ENCODE measurements around the gene ZNF443.
"Not testable (repeated sequence)": the region's sequence is repeated elsewhere in the genome, so short reads cannot be mapped to it uniquely, and the experiment has no call there.

The ZNF443 gene

GRCh38 chr19:12411893-12412292, 28.9 kb downstream of the ZNF443 start:
- DNase-seq, result no peak

GRCh38 chr19:12400633-12401502, 40.0 kb downstream of the ZNF443 start, which contains the start of gene ZNF799:
Gene ZNF799, minus strand, starts transcription at chr19:12401271. Its CDS starts 201 bp downstream, at chr19:12401070.
- peak; percentile 98 for DNase-seq

DNA sequence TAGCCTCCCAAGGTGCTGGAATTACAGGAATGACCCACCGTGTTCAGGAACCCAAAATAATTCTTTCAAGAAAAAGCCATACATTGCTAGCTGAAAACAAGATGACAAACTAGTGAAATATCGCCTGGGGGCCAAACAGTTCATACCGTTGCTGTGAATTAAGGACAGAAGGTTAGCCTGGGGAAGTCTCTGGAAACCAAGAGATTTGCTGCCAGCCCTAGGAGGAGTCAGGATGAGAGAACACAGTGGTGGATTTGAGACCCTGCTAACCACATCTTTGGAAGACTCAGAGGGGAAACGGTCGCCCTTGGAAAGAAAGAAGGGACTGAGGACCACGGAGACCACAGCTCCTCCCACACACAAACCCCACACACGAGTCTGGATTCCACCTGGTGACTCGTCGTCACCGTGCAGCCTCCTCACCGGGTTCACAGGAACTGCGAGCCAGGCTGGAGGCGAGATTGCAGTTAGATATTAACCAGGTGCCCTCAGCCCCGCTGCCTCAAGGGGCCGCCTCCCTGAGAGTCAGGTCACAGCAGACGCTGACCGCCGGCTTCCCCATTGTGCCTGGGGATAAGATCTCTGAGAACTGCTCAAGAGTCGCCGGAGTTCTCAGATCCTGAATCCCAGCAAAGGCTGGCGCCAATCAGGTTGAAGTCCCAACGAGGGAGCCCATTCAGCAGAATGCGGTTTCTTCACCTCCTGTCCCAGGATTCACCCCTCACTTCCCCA, 40.8 kb downstream of the ZNF443 start:
- peak; percentile 43 for DNase-seq

GRCh38 chr19:12391148-12391547, 49.7 kb downstream of the ZNF443 start:
- DNase-seq, result not testable (repeated sequence)

- DNase-seq, result not testable (repeated sequence)
Measured at GRCh38 chr19:12386365-12386764, 54.5 kb downstream of the ZNF443 start.

- no peak for DNase-seq
Measured at GRCh38 chr19:12380444-12380737, 60.4 kb downstream of the ZNF443 start.

GRCh38 chr19:12379732-12380443, 60.9 kb downstream of the ZNF443 start:
- no peak for DNase-seq

Data from NCI-H226 (cell line).